Measurements from ENCODE around the gene ASCC2. TPM values are rescaled to one million over a fixed set of nuclear protein-coding genes. Genes with fewer than 3 reads are reported as not detected.

ASCC2 gene
- total and polyA plus RNA-seq, 12 donors, result 44.8 to 153 (median 74.7) TPM

DNA sequence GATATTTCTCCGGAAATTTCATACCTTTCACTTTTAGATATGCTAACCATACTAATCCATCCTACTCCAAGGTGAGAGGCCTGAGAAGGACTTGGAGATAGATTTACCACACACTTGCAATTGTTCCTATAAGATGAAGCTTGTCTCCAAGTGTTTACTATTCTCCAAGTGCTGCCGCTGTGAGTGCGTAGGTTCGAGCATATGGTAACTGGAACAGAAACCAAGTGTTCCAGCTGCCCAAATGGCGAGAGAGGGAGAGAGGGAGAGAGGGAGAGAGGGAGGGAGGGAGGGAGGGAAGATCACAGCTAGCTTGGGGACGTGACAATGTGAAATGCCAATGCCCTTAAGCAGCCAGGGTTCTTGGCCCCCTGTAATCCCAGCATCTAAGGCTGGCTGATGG is 21.5 kb downstream of the ASCC2 start:
- Histone ChIP-seq H3K36me3 (replicated peaks in 1 of 2) (peaks cover 0 to 46% of the 10 kb centered on the region in 2 donors), H3K4me3 (no peak overlapping the region), H3K27ac (no peak overlapping the region), H3K4me1 (replicated peaks in 1 of 2) (peaks cover 0 to 8% of the 10 kb centered on the region in 2 donors), H3K27me3 (no peaks in the 10 kb centered on the region), H3K9me3 (replicated peaks in 1 of 3) (no peaks in the 10 kb centered on the region)
- intact Hi-C loops (cut with DNase I), result no loop called here
- DNase-seq, result no peak
- 84 to 86% (median 86%) methylated on average over 6 of the region's 6 CpGs for WGBS, 4 donors
- no peak for TF ChIP-seq POLR2A (IDR thresholded peaks at IDR 0.05)
- TF ChIP-seq, protein P1, sequence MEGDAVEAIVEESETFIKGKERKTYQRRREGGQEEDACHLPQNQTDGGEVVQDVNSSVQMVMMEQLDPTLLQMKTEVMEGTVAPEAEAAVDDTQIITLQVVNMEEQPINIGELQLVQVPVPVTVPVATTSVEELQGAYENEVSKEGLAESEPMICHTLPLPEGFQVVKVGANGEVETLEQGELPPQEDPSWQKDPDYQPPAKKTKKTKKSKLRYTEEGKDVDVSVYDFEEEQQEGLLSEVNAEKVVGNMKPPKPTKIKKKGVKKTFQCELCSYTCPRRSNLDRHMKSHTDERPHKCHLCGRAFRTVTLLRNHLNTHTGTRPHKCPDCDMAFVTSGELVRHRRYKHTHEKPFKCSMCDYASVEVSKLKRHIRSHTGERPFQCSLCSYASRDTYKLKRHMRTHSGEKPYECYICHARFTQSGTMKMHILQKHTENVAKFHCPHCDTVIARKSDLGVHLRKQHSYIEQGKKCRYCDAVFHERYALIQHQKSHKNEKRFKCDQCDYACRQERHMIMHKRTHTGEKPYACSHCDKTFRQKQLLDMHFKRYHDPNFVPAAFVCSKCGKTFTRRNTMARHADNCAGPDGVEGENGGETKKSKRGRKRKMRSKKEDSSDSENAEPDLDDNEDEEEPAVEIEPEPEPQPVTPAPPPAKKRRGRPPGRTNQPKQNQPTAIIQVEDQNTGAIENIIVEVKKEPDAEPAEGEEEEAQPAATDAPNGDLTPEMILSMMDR (IDR thresholded peaks at IDR 0.05), result no peak

DNA sequence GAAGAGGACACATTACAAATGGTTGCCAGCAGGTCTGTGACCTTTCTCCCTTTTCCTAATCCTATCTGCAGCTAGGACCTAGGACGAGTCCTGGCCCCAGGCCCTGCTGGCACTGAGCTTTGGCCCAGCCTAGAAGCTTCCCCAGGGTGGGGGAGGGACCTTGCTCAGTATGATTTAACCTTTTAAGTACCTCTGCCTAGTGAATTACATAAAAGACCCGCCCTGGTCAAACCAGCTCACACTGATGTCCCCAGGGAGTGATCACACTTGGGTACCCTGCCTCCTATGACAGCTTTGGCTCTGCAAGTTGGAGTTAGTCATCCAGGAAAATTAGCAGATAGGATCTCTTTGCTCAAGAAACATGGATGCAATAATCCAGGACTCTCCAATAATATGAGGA is 21.9 kb downstream of the ASCC2 start:
- TF ChIP-seq, protein P1 (IDR thresholded peaks at IDR 0.05), result no peak
- TF ChIP-seq POLR2A (IDR thresholded peaks at IDR 0.05), result no peak
- peak in 6 of 7 donors; percentile 34 to 74 (median 60) for DNase-seq
- Histone ChIP-seq H3K4me1 (replicated peaks in 1 of 2) (peaks cover 0 to 4% of the 10 kb centered on the region in 2 donors), H3K9me3 (replicated peaks in 1 of 3) (no peaks in the 10 kb centered on the region), H3K36me3 (replicated peaks in 1 of 2) (peaks cover 0 to 50% of the 10 kb centered on the region in 2 donors), H3K27ac (no peak overlapping the region), H3K27me3 (no peaks in the 10 kb centered on the region), H3K4me3 (no peak overlapping the region)
- WGBS, 4 donors, result 37 to 50% (median 48%) methylated on average over 2 of the region's 2 CpGs
- intact Hi-C loops (cut with DNase I), result no loop called here

DNA sequence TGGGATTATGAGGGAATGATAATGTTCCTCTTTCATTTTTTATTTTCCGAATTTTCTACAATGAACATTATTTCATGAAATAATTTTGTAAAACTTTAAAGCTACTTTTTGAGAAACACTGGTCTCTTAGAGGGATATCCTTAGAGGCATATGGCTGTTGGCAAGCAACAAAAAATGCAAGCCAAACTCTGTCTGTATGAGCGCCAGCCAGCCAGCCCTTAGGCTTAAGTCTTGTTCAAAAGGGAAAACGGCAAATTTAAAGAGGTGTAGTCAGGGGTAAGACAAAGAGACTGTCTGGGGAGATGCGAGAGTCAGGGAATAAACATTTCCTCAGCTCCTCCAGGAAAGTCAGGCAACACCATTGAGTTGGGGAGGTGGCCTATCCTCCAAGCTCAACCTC is 22.5 kb downstream of the ASCC2 start:
- Histone ChIP-seq H3K9me3 (replicated peaks in 1 of 3) (no peaks in the 10 kb centered on the region), H3K27ac (no peak overlapping the region), H3K4me1 (replicated peaks in 1 of 2) (no peaks in the 10 kb centered on the region), H3K27me3 (no peaks in the 10 kb centered on the region), H3K36me3 (replicated peaks in 1 of 2) (peaks cover 0 to 55% of the 10 kb centered on the region in 2 donors), H3K4me3 (no peak overlapping the region)
- intact Hi-C loops (cut with DNase I), result no loop called here
- TF ChIP-seq, protein P1 (IDR thresholded peaks at IDR 0.05), result no peak
- TF ChIP-seq POLR2A (IDR thresholded peaks at IDR 0.05), result no peak
- WGBS, 4 donors, result 88 to 91% (median 90%) methylated on average over 4 of the region's 4 CpGs
- no peak for DNase-seq

DNA sequence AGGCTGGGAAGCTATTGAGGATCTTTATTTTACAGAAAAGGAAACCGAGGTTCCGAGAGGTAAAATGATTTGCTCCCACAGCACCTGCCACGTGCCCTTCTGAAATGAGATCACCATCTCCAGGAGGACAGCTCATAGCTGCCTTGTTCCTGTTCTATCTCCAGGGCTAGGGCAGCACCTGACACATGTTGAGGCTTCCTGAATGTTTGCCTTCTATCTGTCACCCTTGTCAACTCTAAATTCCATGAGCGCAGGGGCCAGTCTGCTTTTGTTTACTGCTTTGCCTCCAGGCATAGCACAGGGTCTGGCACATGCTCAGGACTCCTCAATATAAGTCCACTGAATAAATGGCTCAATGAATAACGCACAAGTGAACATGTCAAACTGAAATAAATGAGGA is 24.1 kb downstream of the ASCC2 start:
- no peak for DNase-seq
- WGBS, 4 donors, result 79 to 93% (median 83%) methylated on average over 5 of the region's 5 CpGs
- H3K4me1 ChIP-seq (replicated peaks in 1 of 2), result no peaks in the 10 kb centered on the region
- H3K27ac ChIP-seq, result no peak overlapping the region
- H3K27me3 ChIP-seq, result no peaks in the 10 kb centered on the region
- no peaks in the 10 kb centered on the region for H3K9me3 ChIP-seq (replicated peaks in 1 of 3)
- TF ChIP-seq, protein P1 (IDR thresholded peaks at IDR 0.05), result no peak
- TF ChIP-seq POLR2A (IDR thresholded peaks at IDR 0.05), result no peak
- intact Hi-C loops (cut with DNase I), result no loop called here
- H3K4me3 ChIP-seq, result no peak overlapping the region
- H3K36me3 ChIP-seq (replicated peaks in 1 of 2), result peaks cover 0 to 70% of the 10 kb centered on the region in 2 donors
